ENCODE measurements around the gene DCTN5.

The DCTN5 gene

GRCh38 chr16:23666571-23667354 lies 25.5 kb downstream of the DCTN5 start:
- DNase-seq = no peak

- no peak for DNase-seq
These were observed 26.0 kb downstream of the DCTN5 start for GRCh38 chr16:23667355-23667659.

- no peak for DNase-seq
These were observed 27.0 kb downstream of the DCTN5 start for GRCh38 chr16:23668225-23668624.

- DNase-seq = no peak
These were observed 27.6 kb downstream of the DCTN5 start for GRCh38 chr16:23668873-23669272.

- no peak for DNase-seq
These were observed 29.0 kb downstream of the DCTN5 start for GRCh38 chr16:23670137-23670776.

GRCh38 chr16:23673971-23674614 lies 32.8 kb downstream of the DCTN5 start:
- DNase-seq = no peak

- no peak for DNase-seq
These were observed 35.7 kb downstream of the DCTN5 start for GRCh38 chr16:23676924-23677480.

GRCh38 chr16:23678430-23679273 lies 37.4 kb downstream of the DCTN5 start, which contains the start of gene PLK1:
Gene PLK1, plus strand, starts transcription at chr16:23678889. Its CDS starts 44 bp downstream, at chr16:23678933.
- DNase-seq = peak; percentile 82 to 90

GRCh38 chr16:23679274-23679985 lies 38.2 kb downstream of the DCTN5 start:
- peak; percentile 30 to 33 for DNase-seq

- no peak for DNase-seq
These were observed 38.7 kb downstream of the DCTN5 start for GRCh38 chr16:23679986-23680336.

GRCh38 chr16:23682181-23682580 lies 40.9 kb downstream of the DCTN5 start:
- DNase-seq = peak; percentile 52 to 53

- DNase-seq = no peak
These were observed 42.2 kb downstream of the DCTN5 start for GRCh38 chr16:23683487-23683886.

GRCh38 chr16:23687034-23687808 lies 46.0 kb downstream of the DCTN5 start:
- DNase-seq = no peak

GRCh38 chr16:23689442-23690187 lies 48.3 kb downstream of the DCTN5 start:
- DNase-seq = no peak

GRCh38 chr16:23690771-23691482 lies 49.7 kb downstream of the DCTN5 start:
- DNase-seq = no peak

- DNase-seq = no peak
These were observed 50.4 kb downstream of the DCTN5 start for GRCh38 chr16:23691483-23692189.

- no peak for DNase-seq
These were observed 51.0 kb downstream of the DCTN5 start for GRCh38 chr16:23692190-23692837.

GRCh38 chr16:23694265-23694643 lies 53.0 kb downstream of the DCTN5 start:
- DNase-seq = no peak

Measured in inflammatory macrophage treated with lipopolysaccharide for 1 hour (primary cell).